Loucy (cell line): ENCODE measurements around the gene KIAA0753.

ENCODE experiments used
- EZH2phosphoT487 ChIP-seq: fragments of 200-600 bp; IDR thresholded peaks from 2 replicates; pipeline ENCODE4 v1.6.1; 2018; ENCODE audit warnings: antibody characterized with exemption, mild to moderate bottlenecking, moderate library complexity, borderline replicate concordance
- TF ChIP-seq, protein P1 (sequence below): fragments of 200-600 bp; sonication (generic); conservative IDR thresholded peaks from 2 replicates; pipeline ENCODE4 v1.5.1; 2014; ENCODE audit warnings: mild to moderate bottlenecking, antibody characterized with exemption, low read length

DNA sequence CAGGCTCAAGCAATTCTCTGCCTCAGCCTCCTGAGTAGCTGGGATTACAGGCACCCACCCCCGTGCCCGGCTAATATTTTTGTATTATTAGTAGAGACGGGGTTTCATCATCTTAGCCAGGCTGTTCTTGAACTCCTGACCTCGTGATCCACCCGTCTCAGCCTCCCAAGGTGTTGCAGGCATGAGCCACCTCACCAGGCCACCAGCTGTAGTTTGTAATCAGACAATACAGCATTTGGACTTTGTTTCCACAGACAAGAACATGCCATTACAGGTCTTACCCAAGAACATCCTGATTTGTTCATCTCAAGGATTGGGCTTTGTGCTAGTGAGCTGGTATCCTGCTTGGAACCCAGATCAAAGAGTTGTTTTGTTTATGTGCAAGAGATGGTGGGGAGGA lies 41.2 kb upstream of the KIAA0753 start:
- TF ChIP-seq, protein P1, sequence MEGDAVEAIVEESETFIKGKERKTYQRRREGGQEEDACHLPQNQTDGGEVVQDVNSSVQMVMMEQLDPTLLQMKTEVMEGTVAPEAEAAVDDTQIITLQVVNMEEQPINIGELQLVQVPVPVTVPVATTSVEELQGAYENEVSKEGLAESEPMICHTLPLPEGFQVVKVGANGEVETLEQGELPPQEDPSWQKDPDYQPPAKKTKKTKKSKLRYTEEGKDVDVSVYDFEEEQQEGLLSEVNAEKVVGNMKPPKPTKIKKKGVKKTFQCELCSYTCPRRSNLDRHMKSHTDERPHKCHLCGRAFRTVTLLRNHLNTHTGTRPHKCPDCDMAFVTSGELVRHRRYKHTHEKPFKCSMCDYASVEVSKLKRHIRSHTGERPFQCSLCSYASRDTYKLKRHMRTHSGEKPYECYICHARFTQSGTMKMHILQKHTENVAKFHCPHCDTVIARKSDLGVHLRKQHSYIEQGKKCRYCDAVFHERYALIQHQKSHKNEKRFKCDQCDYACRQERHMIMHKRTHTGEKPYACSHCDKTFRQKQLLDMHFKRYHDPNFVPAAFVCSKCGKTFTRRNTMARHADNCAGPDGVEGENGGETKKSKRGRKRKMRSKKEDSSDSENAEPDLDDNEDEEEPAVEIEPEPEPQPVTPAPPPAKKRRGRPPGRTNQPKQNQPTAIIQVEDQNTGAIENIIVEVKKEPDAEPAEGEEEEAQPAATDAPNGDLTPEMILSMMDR = no peak
- TF ChIP-seq EZH2phosphoT487 = no peak
